ENCODE results near the gene AP5M1. TPM values are rescaled to one million over a fixed set of nuclear protein-coding genes. Genes with fewer than 3 reads are reported as not detected.
"Not testable (repeated sequence)": the region's sequence is repeated elsewhere in the genome, so short reads cannot be mapped to it uniquely, and the experiment has no call there.

Gene AP5M1
- total RNA-seq, 1 donor from 2014 or later = 49.1 TPM

DNA sequence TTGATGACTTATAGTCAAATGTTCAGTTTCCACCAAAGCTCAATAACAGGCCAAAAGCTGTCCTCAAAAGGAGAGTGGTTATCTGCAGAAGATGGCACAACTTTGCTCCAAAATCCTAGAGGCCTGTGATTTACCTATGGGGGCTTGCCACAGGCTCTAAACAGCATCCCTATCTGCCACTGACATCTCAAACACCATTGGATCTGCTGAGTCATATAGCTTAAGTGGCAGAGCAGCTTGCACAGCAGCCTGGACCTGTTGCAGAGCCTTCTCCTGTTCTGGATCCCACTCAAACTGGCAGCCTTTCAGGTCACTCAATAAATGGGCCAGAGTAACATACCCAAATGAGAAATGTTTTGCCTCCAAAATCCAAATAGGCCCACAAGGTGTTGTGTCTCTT is 61.1 kb downstream of the AP5M1 start:
- no peaks in the 10 kb centered on the region for H3K36me3 ChIP-seq
- H3K4me3 ChIP-seq = no peak overlapping the region
- H3K27me3 ChIP-seq (ENCODE audit: low read depth) = no peaks in the 10 kb centered on the region
- intact Hi-C loops (cut with micrococcal nuclease) = no loop called here
- H3K4me1 ChIP-seq = no peaks in the 10 kb centered on the region
- TF ChIP-seq, protein P1, sequence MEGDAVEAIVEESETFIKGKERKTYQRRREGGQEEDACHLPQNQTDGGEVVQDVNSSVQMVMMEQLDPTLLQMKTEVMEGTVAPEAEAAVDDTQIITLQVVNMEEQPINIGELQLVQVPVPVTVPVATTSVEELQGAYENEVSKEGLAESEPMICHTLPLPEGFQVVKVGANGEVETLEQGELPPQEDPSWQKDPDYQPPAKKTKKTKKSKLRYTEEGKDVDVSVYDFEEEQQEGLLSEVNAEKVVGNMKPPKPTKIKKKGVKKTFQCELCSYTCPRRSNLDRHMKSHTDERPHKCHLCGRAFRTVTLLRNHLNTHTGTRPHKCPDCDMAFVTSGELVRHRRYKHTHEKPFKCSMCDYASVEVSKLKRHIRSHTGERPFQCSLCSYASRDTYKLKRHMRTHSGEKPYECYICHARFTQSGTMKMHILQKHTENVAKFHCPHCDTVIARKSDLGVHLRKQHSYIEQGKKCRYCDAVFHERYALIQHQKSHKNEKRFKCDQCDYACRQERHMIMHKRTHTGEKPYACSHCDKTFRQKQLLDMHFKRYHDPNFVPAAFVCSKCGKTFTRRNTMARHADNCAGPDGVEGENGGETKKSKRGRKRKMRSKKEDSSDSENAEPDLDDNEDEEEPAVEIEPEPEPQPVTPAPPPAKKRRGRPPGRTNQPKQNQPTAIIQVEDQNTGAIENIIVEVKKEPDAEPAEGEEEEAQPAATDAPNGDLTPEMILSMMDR (IDR thresholded peaks at IDR 0.05; ENCODE audit: borderline replicate concordance) = no peak
- no peak overlapping the region for H3K27ac ChIP-seq (replicated peaks)
- DNase-seq = no peak
- H3K9me3 ChIP-seq (replicated peaks) = peaks cover 11% of the 10 kb centered on the region

DNA sequence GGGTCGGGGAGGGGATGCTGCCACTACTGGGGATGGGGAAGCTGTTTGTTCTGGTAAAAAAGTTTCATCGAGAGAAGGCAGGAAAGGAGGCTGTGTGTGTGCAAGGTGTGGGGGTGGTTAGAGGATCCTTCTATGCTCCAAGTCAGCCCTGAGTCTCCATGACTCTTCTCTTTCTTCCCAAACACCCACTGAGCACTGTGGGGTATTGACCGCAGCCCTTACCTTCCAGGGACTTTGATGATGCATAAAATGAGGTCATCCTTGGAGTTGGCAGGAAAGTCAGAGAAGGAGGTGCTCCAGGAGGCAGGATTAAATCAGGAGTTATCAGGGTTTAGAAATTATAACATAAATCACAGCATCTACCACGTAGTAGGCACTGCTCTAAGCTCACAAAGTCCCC is 63.7 kb downstream of the AP5M1 start:
- H3K4me1 ChIP-seq; DNase-seq; H3K4me3 ChIP-seq; H3K27me3 ChIP-seq (ENCODE audit: low read depth); H3K36me3 ChIP-seq; intact Hi-C loops (cut with micrococcal nuclease); H3K27ac ChIP-seq (replicated peaks): not testable (repeated sequence)
- H3K9me3 ChIP-seq (replicated peaks) = peaks cover 36% of the 10 kb centered on the region

DNA sequence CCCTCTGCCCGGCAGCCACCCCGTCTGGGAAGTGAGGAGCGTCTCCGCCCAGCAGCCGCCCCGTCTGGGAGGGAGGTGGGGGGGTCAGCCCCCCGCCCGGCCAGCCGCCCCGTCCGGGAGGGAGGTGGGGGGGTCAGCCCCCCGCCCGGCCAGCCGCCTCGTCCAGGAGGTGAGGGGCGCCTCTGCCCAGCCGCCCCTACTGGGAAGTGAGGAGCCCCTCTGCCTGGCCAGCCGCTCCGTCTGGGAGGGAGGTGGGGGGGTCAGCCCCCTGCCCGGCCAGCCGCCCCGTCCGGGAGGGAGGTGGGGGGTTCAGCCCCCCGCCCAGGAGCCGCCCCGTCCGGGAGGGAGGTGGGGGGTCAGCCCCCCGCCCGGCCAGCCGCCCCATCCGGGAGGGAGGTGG is 65.0 kb downstream of the AP5M1 start:
- H3K27me3 ChIP-seq (ENCODE audit: low read depth); H3K27ac ChIP-seq (replicated peaks); H3K36me3 ChIP-seq; intact Hi-C loops (cut with micrococcal nuclease); H3K4me3 ChIP-seq; H3K4me1 ChIP-seq; DNase-seq: not testable (repeated sequence)
- H3K9me3 ChIP-seq (replicated peaks) = peaks cover 36% of the 10 kb centered on the region

DNA sequence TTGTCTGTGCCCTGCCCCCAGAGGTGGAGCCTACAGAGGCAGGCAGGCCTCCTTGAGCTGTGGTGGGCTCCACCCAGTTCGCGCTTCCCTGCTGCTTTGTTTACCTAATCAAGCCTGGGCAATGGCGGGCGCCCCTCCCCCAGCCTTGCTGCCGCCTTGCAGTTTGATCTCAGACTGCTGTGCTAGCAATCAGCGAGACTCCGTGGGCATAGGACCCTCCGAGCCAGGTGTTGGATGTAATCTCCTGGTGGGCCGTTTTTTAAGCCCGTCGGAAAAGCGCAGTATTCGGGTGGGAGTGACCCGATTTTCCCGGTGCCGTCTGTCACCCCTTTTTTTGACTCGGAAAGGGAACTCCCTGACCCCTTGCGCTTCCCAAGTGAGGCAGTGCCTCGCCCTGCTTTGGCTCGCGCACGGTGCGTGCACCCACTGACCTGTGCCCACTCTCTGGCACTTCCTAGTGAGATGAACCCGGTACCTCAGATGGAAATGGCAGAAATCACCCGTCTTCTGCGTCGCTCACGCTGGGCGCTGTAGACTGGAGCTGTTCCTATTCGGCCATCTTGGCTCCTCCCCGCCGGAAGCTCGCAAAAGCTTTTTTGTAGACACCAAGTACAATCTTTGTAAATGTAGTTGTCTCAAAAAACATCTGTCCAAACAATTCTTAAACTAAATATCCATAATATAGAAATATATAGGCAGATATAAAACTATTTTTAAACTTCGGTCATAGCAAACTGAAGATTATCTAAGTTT is 75.0 kb downstream of the AP5M1 start:
- H3K36me3 ChIP-seq; H3K27ac ChIP-seq (replicated peaks); H3K4me3 ChIP-seq; intact Hi-C loops (cut with micrococcal nuclease); DNase-seq; H3K9me3 ChIP-seq (replicated peaks); H3K4me1 ChIP-seq; H3K27me3 ChIP-seq (ENCODE audit: low read depth): not testable (repeated sequence)

DNA sequence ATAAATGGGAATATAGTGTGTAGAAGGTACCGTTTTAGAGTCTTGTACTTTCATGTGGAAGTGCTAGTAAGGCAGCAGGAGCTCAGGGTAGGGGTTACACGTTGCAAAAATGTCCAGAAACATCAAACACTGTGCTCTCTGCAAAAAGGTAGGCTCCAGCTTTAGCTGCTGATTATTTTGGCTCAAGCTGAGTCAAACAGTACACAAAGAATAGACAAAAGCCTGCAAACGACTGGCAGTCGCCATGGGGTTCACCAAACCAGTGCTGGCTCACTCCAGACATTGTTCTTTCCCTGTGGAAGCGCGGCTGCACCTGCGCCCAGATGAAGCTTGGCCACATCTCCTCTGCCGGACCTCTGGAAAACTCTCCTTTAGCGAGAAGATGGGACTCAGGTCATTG is 76.3 kb downstream of the AP5M1 start:
- no peaks in the 10 kb centered on the region for H3K27me3 ChIP-seq (ENCODE audit: low read depth)
- intact Hi-C loops (cut with micrococcal nuclease) = no loop called here
- H3K27ac ChIP-seq (replicated peaks) = no peak overlapping the region
- TF ChIP-seq, protein P1 (IDR thresholded peaks at IDR 0.05; ENCODE audit: borderline replicate concordance) = no peak
- no peaks in the 10 kb centered on the region for H3K9me3 ChIP-seq (replicated peaks)
- no peaks in the 10 kb centered on the region for H3K36me3 ChIP-seq
- DNase-seq = no peak
- H3K4me3 ChIP-seq = no peak overlapping the region
- H3K4me1 ChIP-seq = no peaks in the 10 kb centered on the region

DNA sequence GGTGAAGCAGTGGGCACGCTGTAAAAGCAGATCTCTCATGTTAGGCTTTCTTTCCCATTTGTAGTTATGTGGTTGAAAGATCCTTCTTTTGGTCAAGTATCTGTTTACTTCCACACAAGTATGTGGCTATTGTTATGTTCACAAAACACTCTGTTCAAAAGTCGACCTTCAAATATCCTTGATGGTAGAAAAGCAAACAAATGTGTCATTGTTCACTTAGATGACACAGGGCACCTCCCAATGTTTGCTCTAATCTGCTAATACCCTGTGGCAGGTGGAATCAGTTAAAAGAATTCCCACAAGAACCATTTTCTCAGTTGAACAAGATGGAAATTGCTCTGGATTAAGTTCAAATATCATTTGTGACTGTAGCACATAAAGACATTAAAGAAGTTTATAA is 78.0 kb downstream of the AP5M1 start:
- no peaks in the 10 kb centered on the region for H3K9me3 ChIP-seq (replicated peaks)

More for the DNA sequence above, 78.0 kb downstream of the AP5M1 start:
- Histone ChIP-seq H3K36me3 (no peaks in the 10 kb centered on the region), H3K27me3 (ENCODE audit: low read depth) (no peaks in the 10 kb centered on the region), H3K4me1 (no peaks in the 10 kb centered on the region), H3K27ac (replicated peaks) (no peak overlapping the region), H3K4me3 (no peak overlapping the region)
- TF ChIP-seq, protein P1 (IDR thresholded peaks at IDR 0.05; ENCODE audit: borderline replicate concordance) = no peak
- intact Hi-C loops (cut with micrococcal nuclease) = no loop called here
- no peak for DNase-seq

Other genes with a start within 250 kb of the AP5M1 start
- gene EXOC5, start 66 bp upstream of the AP5M1 start, total RNA-seq = 57.0 TPM
- gene NAA30, start 121.6 kb downstream of the AP5M1 start, total RNA-seq = 24.2 TPM
- gene CCDC198, start 224.9 kb downstream of the AP5M1 start, total RNA-seq = not detected